ENCODE data around the gene BTBD1. TPM values are rescaled to one million over a fixed set of nuclear protein-coding genes. Genes with fewer than 3 reads are reported as not detected.
A peak's percentile ranks its signal among the peaks of the same experiment; 100 is the strongest.
"Not testable (repeated sequence)": the region's sequence is repeated elsewhere in the genome, so short reads cannot be mapped to it uniquely, and the experiment has no call there.

Gene BTBD1
- total RNA-seq, 1 donor from 2014 or later: 48.5 TPM

- Histone ChIP-seq H3K27me3 (no peaks in the 10 kb centered on the region), H3K9me3 (ENCODE audit: low read depth) (no peaks in the 10 kb centered on the region), H3K4me3 (no peak overlapping the region), H3K79me2 (ENCODE audit: low read depth) (peaks cover 61% of the 10 kb centered on the region), H3K36me3 (peaks cover 4% of the 10 kb centered on the region), H3K4me1 (no peaks in the 10 kb centered on the region), H3F3A (ENCODE audit: low read depth) (no peaks in the 10 kb centered on the region), H4K20me1 (ENCODE audit: low read depth) (no peaks in the 10 kb centered on the region), H3K27ac (no peak overlapping the region), H2AFZ (replicated peaks) (no peak overlapping the region), H3K4me2 (no peak overlapping the region), H3K9ac (no peak overlapping the region)
- Mint-ChIP-seq H3K27me3 (ENCODE audit: insufficient read depth, low read depth) (no peaks in the 10 kb centered on the region), H3K27ac (no peak overlapping the region), H3K36me3 (peaks cover 39% of the 10 kb centered on the region), H3K4me3 (no peak overlapping the region), H3K9me3 (peaks cover 5% of the 10 kb centered on the region), H3K4me1 (no peaks in the 10 kb centered on the region)
- no peak for DNase-seq (ENCODE audit: low spot score)
- TF ChIP-seq CTCF (IDR thresholded peaks at IDR 0.05) (no peak), EZH2 (IDR thresholded peaks at IDR 0.05) (no peak), EZH2phosphoT487 (IDR thresholded peaks at IDR 0.05) (no peak)
Observed at GRCh38 chr15:83039206-83039605, 27.8 kb downstream of the BTBD1 start.

GRCh38 chr15:83036253-83036652 is 30.8 kb downstream of the BTBD1 start:
- peaks cover 7% of the 10 kb centered on the region for H3K9me3 Mint-ChIP-seq
- DNase-seq (ENCODE audit: low spot score): no peak
- Histone ChIP-seq H3K27ac (no peak overlapping the region), H4K20me1 (ENCODE audit: low read depth) (no peaks in the 10 kb centered on the region), H3K4me2 (no peak overlapping the region), H3F3A (ENCODE audit: low read depth) (no peaks in the 10 kb centered on the region), H3K4me1 (no peaks in the 10 kb centered on the region), H3K9me3 (ENCODE audit: low read depth) (no peaks in the 10 kb centered on the region), H3K79me2 (ENCODE audit: low read depth) (peaks cover 90% of the 10 kb centered on the region), H3K27me3 (no peaks in the 10 kb centered on the region), H3K4me3 (no peak overlapping the region), H3K9ac (no peak overlapping the region), H2AFZ (replicated peaks) (no peak overlapping the region), H3K36me3 (peaks cover 8% of the 10 kb centered on the region)
- H3K4me3 Mint-ChIP-seq: no peak overlapping the region
- H3K36me3 Mint-ChIP-seq: peaks cover 50% of the 10 kb centered on the region
- H3K4me1 Mint-ChIP-seq: no peaks in the 10 kb centered on the region
- peaks cover 2% of the 10 kb centered on the region for H3K27me3 Mint-ChIP-seq (ENCODE audit: insufficient read depth, low read depth)
- TF ChIP-seq EZH2 (IDR thresholded peaks at IDR 0.05) (no peak), CTCF (IDR thresholded peaks at IDR 0.05) (no peak), EZH2phosphoT487 (IDR thresholded peaks at IDR 0.05) (no peak)
- H3K27ac Mint-ChIP-seq: no peak overlapping the region

- H3K27me3 Mint-ChIP-seq (ENCODE audit: insufficient read depth, low read depth); H3K4me1 Mint-ChIP-seq; H3K4me2 ChIP-seq; H3K27ac ChIP-seq; H3K9me3 ChIP-seq (ENCODE audit: low read depth); H3K27me3 ChIP-seq; H2AFZ ChIP-seq (replicated peaks); H3K4me3 Mint-ChIP-seq; H3K27ac Mint-ChIP-seq; H3K4me1 ChIP-seq; H4K20me1 ChIP-seq (ENCODE audit: low read depth); H3K9ac ChIP-seq; DNase-seq (ENCODE audit: low spot score); H3K4me3 ChIP-seq; H3F3A ChIP-seq (ENCODE audit: low read depth); H3K9me3 Mint-ChIP-seq: not testable (repeated sequence)
- Histone ChIP-seq H3K36me3 (peaks cover 13% of the 10 kb centered on the region), H3K79me2 (ENCODE audit: low read depth) (peaks cover 58% of the 10 kb centered on the region)
- peaks cover 31% of the 10 kb centered on the region for H3K36me3 Mint-ChIP-seq
Observed at GRCh38 chr15:83031234-83031633, 35.8 kb downstream of the BTBD1 start.

GRCh38 chr15:83030021-83030420 is 37.0 kb downstream of the BTBD1 start:
- H3K27me3 ChIP-seq: no peaks in the 10 kb centered on the region
- Mint-ChIP-seq H3K4me1 (peaks cover 4% of the 10 kb centered on the region), H3K4me3 (no peak overlapping the region), H3K9me3 (peaks cover 3% of the 10 kb centered on the region), H3K27me3 (ENCODE audit: insufficient read depth, low read depth) (peaks cover 2% of the 10 kb centered on the region), H3K36me3 (peaks cover 26% of the 10 kb centered on the region), H3K27ac (no peak overlapping the region)
- H3K79me2 ChIP-seq (ENCODE audit: low read depth): peaks cover 46% of the 10 kb centered on the region
- peak; percentile 10 for DNase-seq (ENCODE audit: low spot score)
- no peak overlapping the region for H2AFZ ChIP-seq (replicated peaks)
- H3K4me2 ChIP-seq: no peak overlapping the region
- TF ChIP-seq CTCF (IDR thresholded peaks at IDR 0.05) (no peak), EZH2 (IDR thresholded peaks at IDR 0.05) (no peak), EZH2phosphoT487 (IDR thresholded peaks at IDR 0.05) (no peak)
- H3K4me3 ChIP-seq: no peak overlapping the region
- H3K36me3 ChIP-seq: peaks cover 13% of the 10 kb centered on the region
- no peaks in the 10 kb centered on the region for H4K20me1 ChIP-seq (ENCODE audit: low read depth)
- H3K27ac ChIP-seq: no peak overlapping the region
- no peaks in the 10 kb centered on the region for H3K9me3 ChIP-seq (ENCODE audit: low read depth)
- no peaks in the 10 kb centered on the region for H3F3A ChIP-seq (ENCODE audit: low read depth)
- H3K4me1 ChIP-seq: no peaks in the 10 kb centered on the region
- no peak overlapping the region for H3K9ac ChIP-seq
